CD1c-positive myeloid dendritic cell (primary cell): ENCODE data around the gene SRMS.

Experiments used
- DNase-seq: peaks from one replicate; pipeline ENCODE4 v3.0.0-alpha.2; 2016; ENCODE audit errors: extremely low spot score

The SRMS gene

GRCh38 chr20:63501818-63502670 is 45.5 kb downstream of the SRMS start:
- no peak for DNase-seq

GRCh38 chr20:63500902-63501817 is 46.4 kb downstream of the SRMS start:
- DNase-seq: no peak

GRCh38 chr20:63500151-63500901 is 47.2 kb downstream of the SRMS start:
- no peak for DNase-seq

- DNase-seq: no peak
Observed at GRCh38 chr20:63499338-63499969, 48.1 kb downstream of the SRMS start.

GRCh38 chr20:63498960-63499337 is 48.6 kb downstream of the SRMS start, which contains the start of gene EEF1A2:
Gene EEF1A2, minus strand, starts transcription at chr20:63499083. Its CDS starts 1,320 bp downstream, at chr20:63497763.
- DNase-seq: peak; percentile 69

- peak; percentile 19 for DNase-seq
Observed at GRCh38 chr20:63497946-63498935, 49.3 kb downstream of the SRMS start.

GRCh38 chr20:63497138-63497945 is 50.2 kb downstream of the SRMS start:
- no peak for DNase-seq

GRCh38 chr20:63496596-63497120 is 50.9 kb downstream of the SRMS start:
- no peak for DNase-seq

DNA sequence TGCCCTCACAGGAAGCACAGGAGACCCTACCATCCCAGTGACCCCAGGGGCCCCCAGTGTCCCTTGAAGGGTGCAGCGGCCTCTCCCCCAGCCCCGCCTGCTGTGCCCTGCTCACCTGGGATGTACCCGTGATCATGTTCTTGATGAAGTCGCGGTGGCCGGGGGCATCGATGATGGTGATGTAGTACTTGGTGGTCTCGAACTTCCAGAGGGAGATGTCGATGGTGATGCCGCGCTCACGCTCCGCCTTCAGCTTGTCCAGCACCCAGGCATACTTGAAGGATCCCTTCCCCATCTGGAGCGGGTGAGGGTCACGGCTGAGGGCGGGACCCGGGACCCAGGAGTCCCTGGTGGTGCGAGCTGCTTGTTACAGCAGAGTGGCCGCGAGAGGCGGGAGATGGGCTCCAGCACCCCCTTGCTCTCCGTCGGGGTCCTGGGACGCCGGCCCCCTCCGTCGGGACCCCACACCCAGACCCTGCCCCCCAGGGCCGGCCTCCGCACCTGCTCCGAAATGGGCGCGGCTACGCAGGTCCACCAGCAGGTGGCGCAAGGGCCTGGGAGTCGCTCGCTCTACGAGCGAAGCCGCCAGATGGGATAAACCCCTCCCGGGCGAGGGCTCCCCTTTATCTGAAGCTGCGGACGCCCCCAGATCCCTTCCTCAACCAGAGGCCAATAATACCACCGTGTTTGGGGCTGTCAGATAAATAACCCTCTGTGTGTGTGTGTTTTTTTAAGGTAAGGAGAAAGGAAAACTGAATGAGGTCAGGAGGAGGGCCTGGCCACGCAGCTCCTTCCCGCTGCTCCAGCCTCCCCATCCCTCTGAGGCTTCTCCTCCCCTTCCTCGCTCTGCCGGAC is 51.6 kb downstream of the SRMS start:
- peak; percentile 72 for DNase-seq

DNA sequence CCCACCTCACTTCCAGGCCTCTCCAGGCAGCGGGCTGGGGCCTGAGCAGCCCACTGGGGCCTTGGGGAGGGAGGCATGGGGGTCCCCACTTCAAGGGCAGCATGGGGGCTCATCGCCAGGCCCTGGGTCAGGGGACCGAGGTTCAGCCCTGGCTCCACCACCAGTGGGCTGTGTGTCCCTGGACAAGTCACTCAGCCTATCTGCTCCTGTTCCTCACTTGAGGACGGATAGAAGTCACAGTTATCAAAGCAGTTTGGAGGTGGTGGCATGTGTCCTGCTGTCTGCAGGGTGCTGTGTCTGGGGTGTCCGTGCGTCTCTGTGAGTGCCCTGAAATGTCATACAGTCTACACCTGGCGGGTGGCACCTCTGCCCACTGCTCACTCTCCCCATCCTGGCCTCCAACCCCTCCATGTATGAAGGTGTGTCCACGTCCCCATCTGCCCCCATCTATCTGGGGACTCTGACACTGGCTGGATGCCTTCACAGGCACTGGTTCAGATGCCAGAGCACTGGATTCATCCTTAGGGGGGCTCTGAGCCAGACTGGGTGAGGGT is 52.3 kb downstream of the SRMS start:
- no peak for DNase-seq

DNA sequence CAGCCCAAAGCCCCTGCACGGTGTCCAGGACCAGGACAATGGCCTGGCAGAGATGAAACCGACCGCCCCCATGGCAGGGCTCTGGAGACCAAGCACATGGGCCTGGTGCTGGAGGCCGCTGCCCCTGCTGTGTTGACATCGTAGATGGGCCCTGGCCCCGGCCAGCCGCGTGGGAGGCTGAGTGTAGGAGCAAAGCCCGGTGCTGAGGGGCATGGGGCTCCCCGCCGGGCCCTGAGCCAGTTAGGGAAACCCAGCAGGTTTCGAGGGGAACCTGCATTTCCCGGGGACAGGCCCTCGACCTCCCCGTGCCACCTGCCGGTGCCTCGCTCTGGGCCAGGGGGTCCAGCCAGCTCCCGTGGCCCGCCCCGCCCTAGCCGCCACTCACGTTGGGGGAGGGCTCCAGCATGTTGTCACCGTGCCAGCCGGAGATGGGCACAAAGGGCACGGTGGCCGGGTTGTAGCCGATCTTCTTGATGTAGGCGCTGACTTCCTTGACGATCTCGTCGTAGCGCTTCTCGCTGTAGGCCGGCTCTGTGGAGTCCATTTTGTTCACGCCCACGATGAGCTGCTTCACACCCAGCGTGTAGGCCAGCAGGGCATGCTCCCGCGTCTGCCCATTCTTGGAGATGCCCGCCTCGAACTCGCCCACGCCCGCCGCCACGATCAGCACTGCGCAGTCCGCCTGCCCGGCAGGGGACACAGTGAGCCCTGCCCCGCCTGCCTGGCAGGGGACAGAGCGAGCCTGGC is 53.0 kb downstream of the SRMS start:
- no peak for DNase-seq

GRCh38 chr20:63494084-63494419 is 53.5 kb downstream of the SRMS start:
- DNase-seq: no peak

DNA sequence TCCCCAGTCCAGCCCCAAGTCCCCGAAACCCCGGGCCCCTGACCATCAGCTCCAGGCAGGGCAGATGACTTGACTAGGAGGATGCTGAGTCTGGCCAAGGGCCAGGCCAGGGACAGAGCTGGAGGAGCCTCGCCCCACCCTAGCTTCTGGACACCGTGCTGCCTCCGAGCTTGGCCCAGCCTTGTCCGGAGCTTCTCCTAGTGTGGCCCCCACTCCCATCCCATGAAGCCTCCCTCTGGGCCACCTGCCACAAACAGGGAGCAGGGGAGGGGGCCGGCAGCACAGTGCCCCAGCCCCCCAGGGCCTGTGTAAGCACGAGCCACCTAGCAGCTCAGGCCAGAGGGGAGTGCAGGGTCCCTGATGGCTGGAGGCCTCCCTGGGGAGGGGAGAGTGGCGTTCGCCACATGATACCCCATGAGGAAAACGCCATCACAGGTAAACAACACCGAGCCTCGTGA is 54.0 kb downstream of the SRMS start:
- no peak for DNase-seq

DNA sequence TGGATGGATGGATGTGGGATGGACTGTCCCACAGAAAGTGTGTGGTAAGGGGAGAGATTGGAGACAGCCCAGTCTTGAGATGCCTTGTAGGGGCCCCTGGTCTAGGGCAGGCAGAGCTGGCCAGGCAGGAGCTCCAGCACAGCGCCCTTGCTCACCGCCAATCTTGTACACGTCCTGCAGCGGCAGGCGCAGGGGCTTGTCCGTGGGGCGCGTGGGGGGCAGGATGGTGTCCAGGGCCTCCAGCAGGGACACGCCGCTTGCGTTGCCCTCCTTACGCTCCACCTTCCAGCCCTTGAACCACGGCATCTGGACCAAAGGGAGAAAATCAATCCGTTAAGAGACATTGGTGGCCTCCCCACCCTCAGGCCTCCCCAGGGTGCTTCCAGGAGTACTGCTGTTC is 54.6 kb downstream of the SRMS start:
- no peak for DNase-seq

GRCh38 chr20:63492518-63492917 is 55.0 kb downstream of the SRMS start:
- DNase-seq: no peak

GRCh38 chr20:63491635-63492230 is 55.8 kb downstream of the SRMS start:
- DNase-seq: no peak

DNA sequence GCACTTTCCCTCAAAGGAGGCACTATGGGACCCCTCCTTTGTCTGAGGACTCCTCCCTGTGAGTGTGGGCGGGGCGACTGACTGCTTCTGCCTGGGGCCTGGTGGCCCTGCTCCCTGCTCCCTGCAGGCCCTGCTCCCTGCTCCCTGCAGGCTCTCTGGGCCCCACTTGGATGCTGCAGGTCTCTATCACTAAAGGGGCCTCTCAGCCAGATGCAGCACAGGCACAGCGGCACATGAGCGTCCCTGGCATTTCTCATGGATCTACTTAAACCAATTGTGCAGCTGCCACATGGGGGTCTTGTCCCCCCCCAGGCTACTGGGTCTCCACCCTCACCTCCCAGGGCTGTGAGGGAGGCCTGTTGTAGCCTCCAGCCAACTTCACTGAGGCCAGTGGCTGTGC is 56.5 kb downstream of the SRMS start:
- DNase-seq: no peak
